ENCODE measurements around the gene CDA. TPM values are rescaled to one million over a fixed set of nuclear protein-coding genes. Genes with fewer than 3 reads are reported as not detected.

CDA gene
- total RNA-seq, 2 donors from 2014 or later, result 0.59 TPM; not detected in 1

DNA sequence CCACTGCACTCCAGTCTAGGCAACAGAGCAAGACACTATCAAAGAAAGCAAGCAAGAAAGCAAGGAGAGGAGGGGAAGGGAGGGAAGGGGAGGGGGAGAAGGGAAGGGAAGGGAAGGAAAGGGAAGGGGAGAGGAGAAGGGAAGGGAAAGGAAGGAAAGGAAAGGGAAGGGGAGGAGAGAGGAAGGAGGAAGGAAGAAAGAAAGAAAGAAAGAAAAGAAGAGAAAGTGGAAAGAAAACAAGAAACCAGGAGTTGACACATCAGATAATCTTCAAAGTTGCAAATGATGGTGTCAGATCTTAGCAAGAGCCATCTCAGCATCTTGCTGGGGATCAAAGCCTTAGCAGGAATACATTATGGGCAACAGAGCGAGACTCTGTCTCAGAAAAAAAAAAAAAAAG lies 14.9 kb upstream of the CDA start:
- WGBS, result 80% methylated on average over 1 of the region's 1 CpG
- DNase-seq (ENCODE audit: low spot score), result no peak
- Histone ChIP-seq H3K9me3 (no peaks in the 10 kb centered on the region), H3K4me1 (replicated peaks) (no peaks in the 10 kb centered on the region), H3K27me3 (replicated peaks; ENCODE audit: insufficient read depth) (peaks cover 4% of the 10 kb centered on the region), H3K4me3 (no peak overlapping the region), H3K27ac (no peak overlapping the region), H3K36me3 (no peaks in the 10 kb centered on the region)
- intact Hi-C loops (cut with DNase I), result no loop called here
- TF ChIP-seq, protein P1, sequence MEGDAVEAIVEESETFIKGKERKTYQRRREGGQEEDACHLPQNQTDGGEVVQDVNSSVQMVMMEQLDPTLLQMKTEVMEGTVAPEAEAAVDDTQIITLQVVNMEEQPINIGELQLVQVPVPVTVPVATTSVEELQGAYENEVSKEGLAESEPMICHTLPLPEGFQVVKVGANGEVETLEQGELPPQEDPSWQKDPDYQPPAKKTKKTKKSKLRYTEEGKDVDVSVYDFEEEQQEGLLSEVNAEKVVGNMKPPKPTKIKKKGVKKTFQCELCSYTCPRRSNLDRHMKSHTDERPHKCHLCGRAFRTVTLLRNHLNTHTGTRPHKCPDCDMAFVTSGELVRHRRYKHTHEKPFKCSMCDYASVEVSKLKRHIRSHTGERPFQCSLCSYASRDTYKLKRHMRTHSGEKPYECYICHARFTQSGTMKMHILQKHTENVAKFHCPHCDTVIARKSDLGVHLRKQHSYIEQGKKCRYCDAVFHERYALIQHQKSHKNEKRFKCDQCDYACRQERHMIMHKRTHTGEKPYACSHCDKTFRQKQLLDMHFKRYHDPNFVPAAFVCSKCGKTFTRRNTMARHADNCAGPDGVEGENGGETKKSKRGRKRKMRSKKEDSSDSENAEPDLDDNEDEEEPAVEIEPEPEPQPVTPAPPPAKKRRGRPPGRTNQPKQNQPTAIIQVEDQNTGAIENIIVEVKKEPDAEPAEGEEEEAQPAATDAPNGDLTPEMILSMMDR (IDR thresholded peaks at IDR 0.05), result no peak

DNA sequence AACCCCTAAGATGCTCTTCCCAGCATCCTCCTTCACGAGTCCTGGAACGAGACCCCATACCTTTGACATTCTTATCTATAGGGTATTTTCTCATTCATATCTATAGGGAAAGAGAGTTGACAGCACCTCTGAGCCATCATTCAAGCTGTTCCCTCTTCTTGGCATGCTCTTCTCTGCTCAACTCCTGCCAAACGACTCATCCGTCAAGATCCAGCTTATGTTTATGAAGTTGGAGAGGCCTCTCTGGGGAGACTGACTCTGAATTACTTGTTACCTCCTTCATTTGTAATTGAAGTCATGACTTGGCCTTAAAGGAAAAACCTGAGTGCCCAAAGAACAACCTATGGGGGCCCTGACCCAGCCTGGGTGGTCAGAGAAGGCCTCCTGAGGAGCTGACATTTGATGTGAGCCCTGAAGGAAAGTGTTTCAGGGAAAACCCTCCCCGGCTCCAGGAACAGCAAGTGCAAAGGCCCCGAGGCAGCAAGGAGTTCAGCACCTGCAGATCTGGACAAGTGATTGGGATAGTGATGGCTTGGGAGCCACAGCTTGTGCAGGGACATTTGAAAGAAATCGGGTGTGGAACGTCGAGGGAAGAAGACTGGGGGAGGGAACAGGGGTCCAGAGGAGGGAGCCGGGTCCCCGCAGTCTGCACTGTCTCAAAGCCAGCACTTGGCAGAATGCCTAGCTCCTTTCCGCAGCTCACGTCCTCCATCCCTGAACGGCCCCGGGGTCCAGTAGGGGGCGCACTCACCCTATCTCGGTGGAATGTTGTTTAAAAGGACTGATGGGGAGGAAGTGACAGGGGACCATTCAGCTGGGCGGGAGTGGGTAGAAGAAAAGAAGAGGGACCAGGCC lies 14.0 kb upstream of the CDA start:
- WGBS, result 28% methylated on average over 18 of the region's 18 CpGs
- peaks cover 4% of the 10 kb centered on the region for H3K27me3 ChIP-seq (replicated peaks; ENCODE audit: insufficient read depth)
- H3K4me1 ChIP-seq (replicated peaks), result no peaks in the 10 kb centered on the region
- no peak overlapping the region for H3K27ac ChIP-seq
- intact Hi-C loops (cut with DNase I), result no loop called here
- H3K36me3 ChIP-seq, result no peaks in the 10 kb centered on the region
- no peak overlapping the region for H3K4me3 ChIP-seq
- TF ChIP-seq POLR2A (IDR thresholded peaks at IDR 0.05), result no peak
- TF ChIP-seq, protein P1 (IDR thresholded peaks at IDR 0.05), result peak in 3 of 4 experiments; percentile 56 to 65 (median 64)
- peak; percentile 53 for TF ChIP-seq POLR2AphosphoS5 (IDR thresholded peaks at IDR 0.05)
- no peaks in the 10 kb centered on the region for H3K9me3 ChIP-seq
- peak; percentile 57 for DNase-seq (ENCODE audit: low spot score)

DNA sequence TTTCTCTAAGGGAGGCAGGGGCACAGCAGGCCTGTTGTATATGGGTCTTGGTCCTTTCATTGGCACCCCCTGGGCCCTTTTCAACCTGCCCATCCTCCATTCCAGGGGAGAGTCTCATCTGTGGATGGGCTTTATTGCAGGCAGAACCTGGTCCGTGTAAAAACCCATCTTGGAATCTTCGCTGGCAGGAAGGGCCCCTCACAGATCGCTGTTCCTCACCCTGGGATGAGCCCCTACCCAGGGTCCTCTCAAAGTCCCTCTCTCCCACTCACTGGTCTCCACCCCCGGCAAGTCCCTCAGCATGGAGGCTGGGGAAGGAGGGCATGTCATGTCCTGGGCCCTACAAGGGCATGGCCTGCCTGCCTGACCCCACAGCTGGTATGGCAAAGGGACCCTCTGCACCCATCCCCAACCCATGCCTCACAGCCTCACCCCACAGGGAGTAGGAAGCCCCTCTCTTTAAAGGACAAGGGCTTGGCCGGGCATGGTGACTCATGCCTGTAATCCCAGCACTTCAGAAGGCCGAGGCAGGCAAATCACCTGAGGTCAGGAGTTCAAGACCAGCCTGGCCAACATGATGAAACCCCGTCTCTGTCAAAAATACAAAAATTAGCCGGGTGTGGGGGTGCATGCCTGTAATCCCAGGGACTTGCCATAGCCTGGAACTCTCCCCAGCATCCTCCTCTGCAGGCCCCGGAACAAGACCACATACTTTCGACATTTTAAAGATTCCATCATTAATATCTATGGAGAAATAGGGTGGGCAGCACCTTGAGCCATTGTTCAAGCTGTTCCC lies 13.2 kb upstream of the CDA start:
- Histone ChIP-seq H3K27ac (no peak overlapping the region), H3K27me3 (replicated peaks; ENCODE audit: insufficient read depth) (peaks cover 4% of the 10 kb centered on the region), H3K36me3 (no peaks in the 10 kb centered on the region), H3K4me1 (replicated peaks) (no peaks in the 10 kb centered on the region), H3K4me3 (no peak overlapping the region), H3K9me3 (no peaks in the 10 kb centered on the region)
- TF ChIP-seq, protein P1 (IDR thresholded peaks at IDR 0.05), result no peak
- TF ChIP-seq POLR2AphosphoS5 (IDR thresholded peaks at IDR 0.05) (no peak), POLR2A (IDR thresholded peaks at IDR 0.05) (no peak)
- intact Hi-C loops (cut with DNase I), result no loop called here
- no peak for DNase-seq (ENCODE audit: low spot score)
- 71% methylated on average over 10 of the region's 10 CpGs for WGBS

DNA sequence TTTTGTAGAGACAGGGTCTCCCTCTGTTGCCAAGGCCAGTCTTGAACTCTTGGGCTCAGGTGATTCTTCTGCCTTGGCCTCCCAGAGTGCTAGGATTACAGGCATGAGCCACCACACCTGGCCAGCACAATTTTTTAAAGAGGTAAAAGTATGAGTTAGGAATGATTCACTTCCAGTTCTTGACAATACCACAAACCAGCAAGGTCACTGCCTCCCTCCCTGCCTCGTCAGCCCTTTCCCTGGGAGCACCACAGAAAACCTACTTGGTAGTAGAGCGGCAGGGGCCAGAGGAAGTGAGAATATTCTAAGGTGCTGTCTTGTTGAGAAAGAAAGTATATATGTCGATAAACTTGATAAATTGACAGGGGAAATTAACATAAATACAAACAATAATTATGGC lies 10.8 kb upstream of the CDA start:
- intact Hi-C loops (cut with DNase I), result no loop called here
- DNase-seq (ENCODE audit: low spot score), result no peak
- no peaks in the 10 kb centered on the region for H3K4me1 ChIP-seq (replicated peaks)
- no peaks in the 10 kb centered on the region for H3K36me3 ChIP-seq
- no peak overlapping the region for H3K4me3 ChIP-seq
- no peak overlapping the region for H3K27ac ChIP-seq
- TF ChIP-seq POLR2AphosphoS5 (IDR thresholded peaks at IDR 0.05) (no peak), POLR2A (IDR thresholded peaks at IDR 0.05) (no peak)
- TF ChIP-seq, protein P1 (IDR thresholded peaks at IDR 0.05), result no peak
- WGBS, result 88% methylated on average over 3 of the region's 3 CpGs
- no peaks in the 10 kb centered on the region for H3K9me3 ChIP-seq
- H3K27me3 ChIP-seq (replicated peaks; ENCODE audit: insufficient read depth), result peaks cover 4% of the 10 kb centered on the region
